ENCODE data around the gene LIPC.

The LIPC gene

DNA sequence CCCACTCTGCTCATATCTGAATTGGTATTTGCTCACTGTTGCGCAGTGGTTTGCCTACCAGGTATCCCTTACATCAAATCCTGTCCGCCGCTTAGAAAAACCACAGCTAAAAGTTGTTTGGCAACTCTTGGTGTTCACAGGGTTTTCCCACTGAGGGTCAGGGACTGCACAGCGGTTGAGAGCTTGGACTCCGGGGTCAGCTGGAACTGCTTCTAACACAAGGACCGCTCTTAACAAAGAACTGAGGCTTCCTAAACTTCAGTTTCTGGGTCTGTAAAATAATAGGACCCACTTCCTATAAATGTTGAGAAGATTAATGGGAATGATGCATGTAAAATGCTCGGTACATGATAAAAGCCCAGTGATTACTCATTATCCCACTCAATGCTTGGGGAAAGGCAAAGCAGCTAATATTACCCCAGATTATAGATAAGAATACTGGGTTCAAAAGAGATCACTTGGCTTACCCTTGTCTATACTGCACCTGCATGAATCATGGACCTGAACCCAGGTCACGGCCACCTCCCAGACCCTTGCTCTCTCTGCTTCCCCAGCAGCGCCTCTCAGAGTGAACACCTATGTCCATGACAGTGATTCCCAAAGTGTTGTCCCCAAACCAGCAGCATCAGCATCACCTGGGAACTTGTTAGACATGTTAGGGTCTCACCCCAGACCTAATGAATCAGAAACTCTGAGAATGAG is 36.1 kb downstream of the LIPC start:
- TF ChIP-seq POU6F1 (CRISPR knock-in tag; IDR thresholded peaks at IDR 0.05; ENCODE audit: borderline replicate concordance, low read depth) (no peak), RARB (CRISPR knock-in tag; IDR thresholded peaks at IDR 0.05) (no peak), PPARA (CRISPR knock-in tag; IDR thresholded peaks at IDR 0.05; ENCODE audit: borderline replicate concordance) (no peak), ZFP3 (CRISPR knock-in tag; IDR thresholded peaks at IDR 0.05) (no peak), CSDC2 (CRISPR knock-in tag; IDR thresholded peaks at IDR 0.05) (no peak), ZNF8 (CRISPR knock-in tag; IDR thresholded peaks at IDR 0.05) (no peak), ZNF565 (CRISPR knock-in tag; conservative IDR thresholded peaks at IDR 0.05; ENCODE audit: low read depth) (no peak), OSR1 (CRISPR knock-in tag; IDR thresholded peaks at IDR 0.05) (no peak), PATZ1 (CRISPR knock-in tag; IDR thresholded peaks at IDR 0.05; ENCODE audit: borderline replicate concordance) (no peak), SNAI2 (CRISPR knock-in tag; IDR thresholded peaks at IDR 0.05) (no peak), ESRRG (CRISPR knock-in tag; IDR thresholded peaks at IDR 0.05) (no peak), GLIS3 (CRISPR knock-in tag; IDR thresholded peaks at IDR 0.05) (no peak), ZC3H10 (CRISPR knock-in tag; IDR thresholded peaks at IDR 0.05) (no peak), TCF4 (CRISPR knock-in tag; IDR thresholded peaks at IDR 0.05; ENCODE audit: borderline replicate concordance) (no peak), ARNTL (CRISPR knock-in tag; IDR thresholded peaks at IDR 0.05; ENCODE audit: borderline replicate concordance, low read depth) (no peak), ZFP30 (CRISPR knock-in tag; IDR thresholded peaks at IDR 0.05) (no peak), TOX (CRISPR knock-in tag; IDR thresholded peaks at IDR 0.05; ENCODE audit: borderline replicate concordance) (no peak), ISL1 (CRISPR knock-in tag; IDR thresholded peaks at IDR 0.05) (no peak)
- TF ChIP-seq, protein P1, sequence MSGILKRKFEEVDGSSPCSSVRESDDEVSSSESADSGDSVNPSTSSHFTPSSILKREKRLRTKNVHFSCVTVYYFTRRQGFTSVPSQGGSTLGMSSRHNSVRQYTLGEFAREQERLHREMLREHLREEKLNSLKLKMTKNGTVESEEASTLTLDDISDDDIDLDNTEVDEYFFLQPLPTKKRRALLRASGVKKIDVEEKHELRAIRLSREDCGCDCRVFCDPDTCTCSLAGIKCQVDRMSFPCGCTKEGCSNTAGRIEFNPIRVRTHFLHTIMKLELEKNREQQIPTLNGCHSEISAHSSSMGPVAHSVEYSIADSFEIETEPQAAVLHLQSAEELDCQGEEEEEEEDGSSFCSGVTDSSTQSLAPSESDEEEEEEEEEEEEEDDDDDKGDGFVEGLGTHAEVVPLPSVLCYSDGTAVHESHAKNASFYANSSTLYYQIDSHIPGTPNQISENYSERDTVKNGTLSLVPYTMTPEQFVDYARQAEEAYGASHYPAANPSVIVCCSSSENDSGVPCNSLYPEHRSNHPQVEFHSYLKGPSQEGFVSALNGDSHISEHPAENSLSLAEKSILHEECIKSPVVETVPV (CRISPR knock-in tag; IDR thresholded peaks at IDR 0.05) = no peak
- TF ChIP-seq, protein P2, sequence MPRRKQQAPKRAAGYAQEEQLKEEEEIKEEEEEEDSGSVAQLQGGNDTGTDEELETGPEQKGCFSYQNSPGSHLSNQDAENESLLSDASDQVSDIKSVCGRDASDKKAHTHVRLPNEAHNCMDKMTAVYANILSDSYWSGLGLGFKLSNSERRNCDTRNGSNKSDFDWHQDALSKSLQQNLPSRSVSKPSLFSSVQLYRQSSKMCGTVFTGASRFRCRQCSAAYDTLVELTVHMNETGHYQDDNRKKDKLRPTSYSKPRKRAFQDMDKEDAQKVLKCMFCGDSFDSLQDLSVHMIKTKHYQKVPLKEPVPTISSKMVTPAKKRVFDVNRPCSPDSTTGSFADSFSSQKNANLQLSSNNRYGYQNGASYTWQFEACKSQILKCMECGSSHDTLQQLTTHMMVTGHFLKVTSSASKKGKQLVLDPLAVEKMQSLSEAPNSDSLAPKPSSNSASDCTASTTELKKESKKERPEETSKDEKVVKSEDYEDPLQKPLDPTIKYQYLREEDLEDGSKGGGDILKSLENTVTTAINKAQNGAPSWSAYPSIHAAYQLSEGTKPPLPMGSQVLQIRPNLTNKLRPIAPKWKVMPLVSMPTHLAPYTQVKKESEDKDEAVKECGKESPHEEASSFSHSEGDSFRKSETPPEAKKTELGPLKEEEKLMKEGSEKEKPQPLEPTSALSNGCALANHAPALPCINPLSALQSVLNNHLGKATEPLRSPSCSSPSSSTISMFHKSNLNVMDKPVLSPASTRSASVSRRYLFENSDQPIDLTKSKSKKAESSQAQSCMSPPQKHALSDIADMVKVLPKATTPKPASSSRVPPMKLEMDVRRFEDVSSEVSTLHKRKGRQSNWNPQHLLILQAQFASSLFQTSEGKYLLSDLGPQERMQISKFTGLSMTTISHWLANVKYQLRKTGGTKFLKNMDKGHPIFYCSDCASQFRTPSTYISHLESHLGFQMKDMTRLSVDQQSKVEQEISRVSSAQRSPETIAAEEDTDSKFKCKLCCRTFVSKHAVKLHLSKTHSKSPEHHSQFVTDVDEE (CRISPR knock-in tag; IDR thresholded peaks at IDR 0.05) = no peak
- ATAC-seq = no peak

DNA sequence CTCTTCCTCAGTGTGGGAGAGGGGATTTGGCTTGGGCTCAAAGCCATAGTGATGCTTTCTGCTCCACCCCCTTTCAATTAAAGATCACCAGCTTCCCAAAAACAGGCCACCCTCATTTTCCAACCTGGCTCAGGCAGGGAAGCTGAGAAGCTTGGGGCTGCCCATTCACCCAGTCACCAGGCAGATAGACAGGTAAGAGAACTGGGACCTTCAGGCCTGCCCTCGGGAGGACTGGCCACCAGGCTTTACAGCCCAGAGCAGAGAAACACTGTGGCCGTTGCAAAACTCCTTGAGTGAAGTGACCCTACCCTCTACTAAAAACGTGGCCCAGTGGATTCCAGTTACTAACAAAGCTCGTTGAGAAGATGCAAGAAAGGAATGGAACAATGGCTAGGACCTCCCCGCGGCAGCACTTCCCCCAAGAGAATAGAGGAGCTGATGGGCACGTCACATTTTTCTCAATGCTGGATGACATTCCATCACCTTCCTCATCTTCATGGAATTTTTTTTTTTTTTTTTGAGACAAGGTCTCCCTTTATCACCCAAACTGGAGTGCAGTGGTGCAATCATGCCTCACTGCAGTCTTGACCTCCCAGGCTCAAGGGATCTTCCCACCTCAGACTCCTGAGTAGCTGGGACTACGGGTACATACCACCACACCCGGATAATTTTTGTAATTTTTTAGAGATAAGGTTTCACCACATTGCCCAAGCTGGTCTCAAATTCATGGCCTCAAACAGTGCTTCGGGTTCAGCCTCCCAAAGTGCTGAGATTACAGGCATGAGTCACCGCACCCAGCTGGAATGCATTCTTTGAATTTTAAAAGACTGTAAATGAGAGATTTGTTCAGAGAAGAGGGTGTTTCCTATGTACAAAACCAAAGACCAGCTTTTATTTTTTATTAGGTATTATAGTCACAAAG is 37.9 kb downstream of the LIPC start:
- TF ChIP-seq TCF4 (CRISPR knock-in tag; IDR thresholded peaks at IDR 0.05; ENCODE audit: borderline replicate concordance) = no peak
- TF ChIP-seq ZNF70 (CRISPR knock-in tag; IDR thresholded peaks at IDR 0.05) = no peak
- peak; percentile 56 for TF ChIP-seq ISL1 (CRISPR knock-in tag; IDR thresholded peaks at IDR 0.05)
- peak; percentile 89 for ATAC-seq

DNA sequence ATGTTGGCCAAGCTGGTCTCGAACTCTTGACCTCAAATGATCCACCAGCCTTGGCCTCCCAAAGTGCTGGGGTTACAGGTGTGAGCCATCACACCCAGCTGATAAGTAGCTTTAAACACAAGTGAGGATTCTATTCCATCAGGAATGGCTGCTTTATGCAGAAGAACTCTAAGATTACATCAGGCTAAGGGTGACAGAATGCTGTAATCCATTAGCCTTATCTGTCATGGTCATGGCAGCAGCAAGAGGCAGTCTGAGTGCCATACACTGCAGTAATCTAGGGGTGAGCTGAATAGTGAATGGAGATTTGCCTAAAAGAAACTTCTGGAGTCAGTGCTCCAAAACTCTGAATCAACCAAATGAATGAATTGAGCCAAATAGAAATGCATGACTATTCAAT is 39.6 kb downstream of the LIPC start:
- ATAC-seq = no peak
- TF ChIP-seq ZNF565 (CRISPR knock-in tag; conservative IDR thresholded peaks at IDR 0.05; ENCODE audit: low read depth) (no peak), POU6F1 (CRISPR knock-in tag; IDR thresholded peaks at IDR 0.05; ENCODE audit: borderline replicate concordance, low read depth) (no peak), CREB5 (CRISPR knock-in tag; IDR thresholded peaks at IDR 0.05; ENCODE audit: low read depth) (no peak), PPARA (CRISPR knock-in tag; IDR thresholded peaks at IDR 0.05; ENCODE audit: borderline replicate concordance) (no peak), BACH2 (CRISPR knock-in tag; IDR thresholded peaks at IDR 0.05; ENCODE audit: borderline replicate concordance) (no peak), ZFP30 (CRISPR knock-in tag; IDR thresholded peaks at IDR 0.05) (no peak)
- TF ChIP-seq, protein P2 (CRISPR knock-in tag; IDR thresholded peaks at IDR 0.05) = no peak

Data from SK-N-SH treated with all-trans-retinoic acid at 6 μM for 48 hours (cell line).